HFF-Myc (cell line): ENCODE data around the gene GPR137B.

ENCODE experiments used
- DNase-seq: peaks from one replicate; pipeline ENCODE4 v3.0.0-alpha.2; 2011; ENCODE audit warnings: low read depth; ENCODE audit errors: extremely low read depth
- H3K4me3 ChIP-seq: replicated peaks from 2 replicates; pipeline ENCODE4 v1.5.1; 2011; ENCODE audit warnings: low read depth, mild to moderate bottlenecking, control low read depth, low read length
- TF ChIP-seq, protein P1 (sequence below): IDR thresholded peaks from 2 replicates; pipeline ENCODE4 v1.5.1; 2012; ENCODE audit warnings: mild to moderate bottlenecking, low read depth, low read length, control low read depth; ENCODE audit errors: missing control alignments

The GPR137B gene

DNA sequence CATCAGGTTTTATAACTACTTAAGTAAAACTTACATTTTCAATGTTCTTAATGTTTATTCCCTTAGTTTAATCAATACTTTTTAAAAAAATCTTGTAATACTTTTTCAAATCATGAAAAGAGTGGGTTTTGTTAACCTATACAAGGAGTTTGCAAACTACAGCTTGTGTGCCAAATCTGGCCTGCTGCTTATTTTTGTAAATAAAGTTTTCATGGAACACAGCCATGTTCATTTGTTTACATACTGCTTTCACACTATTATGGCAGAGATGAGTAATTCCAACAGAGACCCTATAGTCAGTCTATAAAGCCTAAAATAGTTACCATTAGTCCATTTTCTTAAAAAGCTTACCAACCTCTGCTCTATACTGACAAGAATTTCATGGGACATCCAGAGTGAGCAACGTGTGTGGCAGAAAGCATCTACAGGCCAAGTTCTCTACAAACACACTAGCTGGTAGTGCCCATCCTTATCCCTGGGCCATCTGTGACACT is 96.8 kb downstream of the GPR137B start:
- TF ChIP-seq, protein P1, sequence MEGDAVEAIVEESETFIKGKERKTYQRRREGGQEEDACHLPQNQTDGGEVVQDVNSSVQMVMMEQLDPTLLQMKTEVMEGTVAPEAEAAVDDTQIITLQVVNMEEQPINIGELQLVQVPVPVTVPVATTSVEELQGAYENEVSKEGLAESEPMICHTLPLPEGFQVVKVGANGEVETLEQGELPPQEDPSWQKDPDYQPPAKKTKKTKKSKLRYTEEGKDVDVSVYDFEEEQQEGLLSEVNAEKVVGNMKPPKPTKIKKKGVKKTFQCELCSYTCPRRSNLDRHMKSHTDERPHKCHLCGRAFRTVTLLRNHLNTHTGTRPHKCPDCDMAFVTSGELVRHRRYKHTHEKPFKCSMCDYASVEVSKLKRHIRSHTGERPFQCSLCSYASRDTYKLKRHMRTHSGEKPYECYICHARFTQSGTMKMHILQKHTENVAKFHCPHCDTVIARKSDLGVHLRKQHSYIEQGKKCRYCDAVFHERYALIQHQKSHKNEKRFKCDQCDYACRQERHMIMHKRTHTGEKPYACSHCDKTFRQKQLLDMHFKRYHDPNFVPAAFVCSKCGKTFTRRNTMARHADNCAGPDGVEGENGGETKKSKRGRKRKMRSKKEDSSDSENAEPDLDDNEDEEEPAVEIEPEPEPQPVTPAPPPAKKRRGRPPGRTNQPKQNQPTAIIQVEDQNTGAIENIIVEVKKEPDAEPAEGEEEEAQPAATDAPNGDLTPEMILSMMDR: no peak
- DNase-seq: no peak
- H3K4me3 ChIP-seq: no peak overlapping the region

DNA sequence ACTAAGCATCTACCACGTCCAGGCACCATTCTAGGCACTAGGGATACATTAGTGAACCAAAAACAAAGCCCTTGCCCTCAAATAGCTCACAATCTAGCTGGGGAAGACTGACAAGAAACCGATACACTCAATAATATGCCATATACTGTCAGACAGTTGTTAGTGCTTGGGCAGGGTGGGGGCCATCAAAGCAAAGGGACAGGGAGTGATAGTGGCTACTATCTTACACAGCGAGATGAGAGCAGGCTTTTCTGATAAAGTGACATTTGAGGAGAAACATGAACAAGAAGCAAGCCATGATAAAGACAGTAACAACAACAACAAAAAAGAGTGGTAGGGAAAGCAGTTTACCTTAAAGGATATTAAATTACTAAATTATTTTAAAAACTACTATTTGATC is 98.3 kb downstream of the GPR137B start:
- DNase-seq: no peak
- TF ChIP-seq, protein P1: no peak
- H3K4me3 ChIP-seq: no peak overlapping the region

DNA sequence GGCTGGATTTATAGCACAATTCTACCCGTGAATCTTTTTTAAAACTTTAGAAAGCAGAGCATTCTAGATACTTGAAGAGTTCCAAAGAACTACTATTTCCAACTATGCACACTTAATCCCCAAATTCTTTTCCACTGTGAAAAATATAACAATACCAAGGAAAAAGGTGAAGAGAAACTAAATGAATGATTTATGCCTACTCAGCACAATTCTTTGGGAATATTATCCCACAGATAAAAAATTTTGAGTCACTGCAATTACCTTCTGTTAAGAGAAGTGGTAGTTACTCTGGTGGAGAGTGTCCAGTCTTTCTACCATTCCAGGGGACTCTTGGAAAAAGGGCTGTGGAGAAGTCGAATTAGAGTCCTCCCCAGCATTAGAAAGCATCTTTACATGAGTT is 100.2 kb downstream of the GPR137B start:
- TF ChIP-seq, protein P1: no peak
- H3K4me3 ChIP-seq: no peak overlapping the region
- no peak for DNase-seq

DNA sequence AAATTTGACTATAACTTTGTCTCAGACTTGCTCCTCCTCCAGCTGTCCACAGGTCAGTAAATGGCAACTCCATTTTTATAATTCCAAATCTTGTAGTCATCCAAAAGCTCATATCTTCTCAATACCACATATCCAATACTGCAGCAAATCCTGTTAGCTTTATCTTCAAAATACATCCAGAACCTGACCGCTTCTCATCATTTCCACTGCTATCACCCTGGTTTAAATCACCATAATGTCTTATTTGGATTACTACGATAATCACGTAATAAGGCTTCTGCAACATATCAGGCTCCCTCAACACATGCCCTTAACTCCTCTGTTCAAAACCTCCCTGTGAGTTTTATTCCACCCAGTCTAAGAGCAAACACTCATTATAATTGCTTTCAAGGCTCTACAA is 104.9 kb downstream of the GPR137B start:
- DNase-seq: no peak
- no peak overlapping the region for H3K4me3 ChIP-seq
- TF ChIP-seq, protein P1: no peak

DNA sequence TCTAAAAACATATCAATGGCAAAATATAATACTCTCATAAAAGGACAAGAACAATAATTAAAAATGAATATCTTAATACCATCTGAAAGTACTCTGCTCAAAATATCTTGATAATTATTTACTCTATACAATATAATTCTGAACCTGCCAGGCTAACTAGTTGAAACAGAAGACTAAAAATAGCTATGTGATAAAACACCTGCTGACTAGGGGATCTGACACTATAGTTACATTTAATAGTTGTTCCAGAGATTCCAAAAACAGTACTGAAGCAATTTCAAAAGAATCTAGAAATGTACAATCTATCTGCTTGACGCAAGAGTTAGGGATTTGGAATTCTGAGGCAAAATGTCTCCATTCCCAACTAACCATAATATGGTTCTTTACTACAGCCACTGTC is 109.2 kb downstream of the GPR137B start:
- TF ChIP-seq, protein P1: no peak
- DNase-seq: no peak
- H3K4me3 ChIP-seq: no peak overlapping the region

DNA sequence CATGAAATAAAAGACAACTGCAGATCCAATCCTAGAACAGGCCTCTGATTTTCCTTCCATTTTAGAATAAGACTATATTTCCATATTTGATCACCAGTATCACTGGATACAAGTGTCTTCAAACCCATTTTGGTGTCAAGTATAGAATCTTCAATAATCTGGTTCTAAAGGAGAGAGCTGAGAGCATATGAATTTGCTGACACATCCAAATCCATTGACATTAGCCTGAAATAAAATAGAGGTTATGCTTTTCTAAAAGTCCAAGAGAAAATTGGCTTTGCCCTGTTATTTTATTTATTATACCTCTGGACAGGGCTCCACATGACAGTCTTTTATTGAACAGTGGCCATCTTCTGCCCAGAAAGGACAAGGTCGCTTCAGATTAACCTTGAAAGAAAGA is 110.8 kb downstream of the GPR137B start:
- TF ChIP-seq, protein P1: no peak
- no peak for DNase-seq
- H3K4me3 ChIP-seq: no peak overlapping the region
